ENCODE results near the gene LHFPL3.

DNA sequence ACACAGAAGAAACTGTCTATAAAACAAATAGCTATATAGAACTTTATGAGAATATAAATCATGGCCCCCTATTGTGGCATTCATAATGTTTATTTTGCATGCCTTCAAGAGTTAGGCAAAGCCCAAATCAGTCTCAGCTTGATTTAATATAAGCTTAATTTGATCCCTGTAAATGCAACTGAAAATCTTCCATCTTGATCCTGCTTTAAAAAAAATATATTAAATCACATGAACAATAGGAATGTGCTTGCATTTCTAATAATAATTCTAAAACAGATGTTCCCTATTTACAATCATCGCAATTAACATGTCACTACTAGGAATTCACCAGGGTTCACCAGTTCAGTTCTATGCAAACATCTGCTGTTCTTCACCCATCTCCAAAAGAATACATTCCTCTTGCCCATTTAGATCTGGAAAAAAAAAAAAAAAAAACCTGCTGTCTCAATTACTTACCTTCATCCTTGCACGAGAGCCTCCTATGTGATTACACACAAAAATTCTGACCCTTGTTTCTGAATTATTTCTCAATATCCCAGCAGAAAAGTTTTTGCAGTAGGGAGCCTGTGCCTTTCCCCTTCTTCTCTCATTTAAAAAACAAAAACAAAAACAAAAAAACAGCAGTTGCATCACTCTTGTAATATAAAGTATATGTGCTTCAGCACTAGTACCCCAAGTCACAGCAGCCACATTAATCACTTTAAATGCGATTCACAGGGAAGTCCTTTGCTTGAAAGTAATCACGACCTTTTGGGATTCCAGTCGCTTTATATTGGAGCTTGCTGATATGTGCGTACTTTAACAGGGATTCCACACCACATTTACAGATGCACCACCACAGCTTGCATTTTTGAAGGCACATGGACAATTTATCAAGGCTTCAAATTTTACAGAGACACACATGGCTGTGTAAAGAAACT, 490.8 kb downstream of the LHFPL3 start:
- TF ChIP-seq, protein P1, sequence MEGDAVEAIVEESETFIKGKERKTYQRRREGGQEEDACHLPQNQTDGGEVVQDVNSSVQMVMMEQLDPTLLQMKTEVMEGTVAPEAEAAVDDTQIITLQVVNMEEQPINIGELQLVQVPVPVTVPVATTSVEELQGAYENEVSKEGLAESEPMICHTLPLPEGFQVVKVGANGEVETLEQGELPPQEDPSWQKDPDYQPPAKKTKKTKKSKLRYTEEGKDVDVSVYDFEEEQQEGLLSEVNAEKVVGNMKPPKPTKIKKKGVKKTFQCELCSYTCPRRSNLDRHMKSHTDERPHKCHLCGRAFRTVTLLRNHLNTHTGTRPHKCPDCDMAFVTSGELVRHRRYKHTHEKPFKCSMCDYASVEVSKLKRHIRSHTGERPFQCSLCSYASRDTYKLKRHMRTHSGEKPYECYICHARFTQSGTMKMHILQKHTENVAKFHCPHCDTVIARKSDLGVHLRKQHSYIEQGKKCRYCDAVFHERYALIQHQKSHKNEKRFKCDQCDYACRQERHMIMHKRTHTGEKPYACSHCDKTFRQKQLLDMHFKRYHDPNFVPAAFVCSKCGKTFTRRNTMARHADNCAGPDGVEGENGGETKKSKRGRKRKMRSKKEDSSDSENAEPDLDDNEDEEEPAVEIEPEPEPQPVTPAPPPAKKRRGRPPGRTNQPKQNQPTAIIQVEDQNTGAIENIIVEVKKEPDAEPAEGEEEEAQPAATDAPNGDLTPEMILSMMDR (IDR thresholded peaks at IDR 0.05): no peak
- TF ChIP-seq ZFX (IDR thresholded peaks at IDR 0.05; ENCODE audit: borderline replicate concordance): no peak
